ENCODE results near the gene RARB.
A peak's percentile ranks its signal among the peaks of the same experiment; 100 is the strongest.

The RARB gene

DNA sequence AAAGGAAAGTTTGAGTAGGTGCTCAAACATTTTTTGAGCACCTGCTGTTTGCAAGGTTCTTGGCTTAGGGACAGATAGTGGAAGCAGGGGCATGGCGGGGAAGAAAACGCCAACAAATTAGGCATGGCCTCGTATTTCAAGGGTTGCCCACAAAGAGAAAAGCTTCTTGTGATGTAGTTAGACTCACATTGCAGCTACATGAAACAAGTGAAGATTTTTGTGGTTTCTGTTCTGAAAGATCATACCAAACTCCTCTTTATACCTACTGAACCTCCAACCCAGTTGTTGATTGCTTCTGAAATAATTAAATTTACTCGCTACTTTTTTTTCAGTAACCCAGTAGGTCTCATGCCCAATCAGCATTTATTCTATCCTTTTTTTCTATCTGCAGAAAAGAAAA lies 23.5 kb upstream of the RARB start:
- no peak overlapping the region for H3K4me3 ChIP-seq (replicated peaks; ENCODE audit: low read depth, low read length)
- TF ChIP-seq, protein P1, sequence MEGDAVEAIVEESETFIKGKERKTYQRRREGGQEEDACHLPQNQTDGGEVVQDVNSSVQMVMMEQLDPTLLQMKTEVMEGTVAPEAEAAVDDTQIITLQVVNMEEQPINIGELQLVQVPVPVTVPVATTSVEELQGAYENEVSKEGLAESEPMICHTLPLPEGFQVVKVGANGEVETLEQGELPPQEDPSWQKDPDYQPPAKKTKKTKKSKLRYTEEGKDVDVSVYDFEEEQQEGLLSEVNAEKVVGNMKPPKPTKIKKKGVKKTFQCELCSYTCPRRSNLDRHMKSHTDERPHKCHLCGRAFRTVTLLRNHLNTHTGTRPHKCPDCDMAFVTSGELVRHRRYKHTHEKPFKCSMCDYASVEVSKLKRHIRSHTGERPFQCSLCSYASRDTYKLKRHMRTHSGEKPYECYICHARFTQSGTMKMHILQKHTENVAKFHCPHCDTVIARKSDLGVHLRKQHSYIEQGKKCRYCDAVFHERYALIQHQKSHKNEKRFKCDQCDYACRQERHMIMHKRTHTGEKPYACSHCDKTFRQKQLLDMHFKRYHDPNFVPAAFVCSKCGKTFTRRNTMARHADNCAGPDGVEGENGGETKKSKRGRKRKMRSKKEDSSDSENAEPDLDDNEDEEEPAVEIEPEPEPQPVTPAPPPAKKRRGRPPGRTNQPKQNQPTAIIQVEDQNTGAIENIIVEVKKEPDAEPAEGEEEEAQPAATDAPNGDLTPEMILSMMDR (IDR thresholded peaks at IDR 0.05; ENCODE audit: low read length, missing control alignments): no peak
- DNase-seq (ENCODE audit: low read depth): no peak

DNA sequence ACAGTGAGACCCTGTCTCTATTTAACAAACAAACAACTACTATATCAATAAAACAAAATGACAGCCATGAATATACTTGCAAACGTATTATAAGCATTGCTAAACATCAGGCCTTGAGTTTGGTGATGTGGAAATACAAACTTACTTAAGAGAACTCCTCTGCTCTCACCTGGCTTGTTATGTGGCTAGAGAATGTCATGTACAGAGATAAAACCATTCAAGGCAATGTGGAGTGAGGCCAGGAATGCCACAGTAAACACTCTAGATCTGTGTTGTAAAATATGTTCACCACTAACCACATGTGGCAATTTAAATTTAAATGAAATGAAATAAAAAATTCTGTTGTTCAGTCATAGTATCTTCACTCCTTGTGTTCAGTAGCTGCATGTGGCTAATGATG lies 22.7 kb upstream of the RARB start:
- H3K4me3 ChIP-seq (replicated peaks; ENCODE audit: low read depth, low read length): no peak overlapping the region
- DNase-seq (ENCODE audit: low read depth): no peak
- TF ChIP-seq, protein P1 (IDR thresholded peaks at IDR 0.05; ENCODE audit: low read length, missing control alignments): no peak

GRCh38 chr3:25410703-25411102 lies 17.4 kb upstream of the RARB start:
- TF ChIP-seq, protein P1 (IDR thresholded peaks at IDR 0.05; ENCODE audit: low read length, missing control alignments): no peak
- H3K4me3 ChIP-seq (replicated peaks; ENCODE audit: low read depth, low read length): no peak overlapping the region
- DNase-seq (ENCODE audit: low read depth): no peak

DNA sequence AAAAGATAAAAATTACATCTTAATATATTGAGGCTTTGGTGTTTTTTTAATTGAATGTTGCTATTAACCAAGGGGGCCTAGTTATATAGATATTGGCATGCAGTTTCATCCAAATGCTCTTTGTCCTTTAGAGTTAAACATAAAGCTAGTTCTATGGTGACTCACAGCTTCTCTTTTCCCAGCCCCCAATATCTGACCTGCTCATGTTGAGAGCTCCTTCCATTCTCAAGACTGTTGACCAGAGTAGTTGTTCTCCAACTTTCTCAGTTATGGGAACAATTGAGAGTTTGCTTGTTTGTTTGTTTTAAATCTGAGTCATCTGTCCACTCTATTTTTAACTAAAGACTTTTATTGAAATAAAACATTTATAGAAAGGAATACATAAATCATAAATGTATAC lies 15.8 kb upstream of the RARB start:
- peak; percentile 34 for DNase-seq (ENCODE audit: low read depth)
- H3K4me3 ChIP-seq (replicated peaks; ENCODE audit: low read depth, low read length): no peak overlapping the region
- TF ChIP-seq, protein P1 (IDR thresholded peaks at IDR 0.05; ENCODE audit: low read length, missing control alignments): no peak

- DNase-seq (ENCODE audit: low read depth): no peak
Measured at GRCh38 chr3:25416176-25416575, 11.9 kb upstream of the RARB start.

GRCh38 chr3:25418596-25418995 lies 9.5 kb upstream of the RARB start:
- no peak for DNase-seq (ENCODE audit: low read depth)
- H3K4me3 ChIP-seq (replicated peaks; ENCODE audit: low read depth, low read length): no peak overlapping the region
- TF ChIP-seq, protein P1 (IDR thresholded peaks at IDR 0.05; ENCODE audit: low read length, missing control alignments): no peak

More at GRCh38 chr3:25416176-25416575, 11.9 kb upstream of the RARB start:
- TF ChIP-seq, protein P1 (IDR thresholded peaks at IDR 0.05; ENCODE audit: low read length, missing control alignments): no peak
- H3K4me3 ChIP-seq (replicated peaks; ENCODE audit: low read depth, low read length): no peak overlapping the region

- H3K4me3 ChIP-seq (replicated peaks; ENCODE audit: low read depth, low read length): no peak overlapping the region
- TF ChIP-seq, protein P1 (IDR thresholded peaks at IDR 0.05; ENCODE audit: low read length, missing control alignments): no peak
- no peak for DNase-seq (ENCODE audit: low read depth)
Measured at GRCh38 chr3:25419251-25419650, 8.8 kb upstream of the RARB start.
